Thoracic aorta (tissue), 2 donors: ENCODE measurements around the gene ACSL3. TPM values are rescaled to one million over a fixed set of nuclear protein-coding genes. Genes with fewer than 3 reads are reported as not detected.

ENCODE experiments used
- ATAC-seq: fragments of 150-250 bp; one replicate; pipeline ENCODE4 v1.8.0; 2017; ENCODE audit warnings: low read depth; ENCODE audit not compliant: insufficient number of reproducible peaks, low FRiP score
- DNase-seq: peaks from one replicate; pipeline ENCODE4 v3.0.0-alpha.2; 2020; ENCODE audit warnings: low spot score
- H3K27ac ChIP-seq, 2 donors: fragments of 200-600 bp; sonication (generic); 1 replicate in 1 of 2; 2 replicates in 1 of 2; pipeline ENCODE4 v1.5.1; 2016; ENCODE audit warnings: mild to moderate bottlenecking in 2 of 2, moderate library complexity in 2 of 2
- H3K27me3 ChIP-seq: fragments of 200-600 bp; sonication (generic); replicated peaks from 2 replicates; pipeline ENCODE4 v1.6.0; 2016; ENCODE audit warnings: mild to moderate bottlenecking; ENCODE audit not compliant: insufficient read depth
- H3K36me3 ChIP-seq: fragments of 200-600 bp; sonication (generic); one replicate; pipeline ENCODE4 v1.5.1; 2016
- H3K4me1 ChIP-seq, 2 donors: fragments of 200-600 bp; sonication (generic); 1 replicate in 1 of 2; 2 replicates in 1 of 2; pipeline versions ENCODE4 v1.5.1 to v1.6.0; 2016; ENCODE audit warnings: low read depth in 2 of 2, mild to moderate bottlenecking in 1 of 2; ENCODE audit not compliant: control insufficient read depth in 1 of 2
- H3K4me3 ChIP-seq: fragments of 200-600 bp; sonication (generic); 2 replicates; pipeline ENCODE4 v1.5.1; 2016; ENCODE audit warnings: mild to moderate bottlenecking
- H3K9me3 ChIP-seq: fragments of 200-600 bp; sonication (generic); 2 replicates; pipeline ENCODE4 v1.5.1; 2016
- CTCF ChIP-seq: fragments of 200-600 bp; sonication (generic); IDR thresholded peaks from one replicate; pipeline ENCODE4 v1.5.1; 2019; ENCODE audit warnings: antibody characterized with exemption
- total RNA-seq, 2 donors: library from RNA; depleted of rRNA; stranded (reverse); fragments of >200 nt; gene quantifications; one replicate each; pipeline versions ENCODE4 v1.1.0 to v1.2.3, GENCODE V29; 2016

Gene ACSL3
- total RNA-seq, 2 donors from 2014 or later = 65.1 to 79.0 TPM

DNA sequence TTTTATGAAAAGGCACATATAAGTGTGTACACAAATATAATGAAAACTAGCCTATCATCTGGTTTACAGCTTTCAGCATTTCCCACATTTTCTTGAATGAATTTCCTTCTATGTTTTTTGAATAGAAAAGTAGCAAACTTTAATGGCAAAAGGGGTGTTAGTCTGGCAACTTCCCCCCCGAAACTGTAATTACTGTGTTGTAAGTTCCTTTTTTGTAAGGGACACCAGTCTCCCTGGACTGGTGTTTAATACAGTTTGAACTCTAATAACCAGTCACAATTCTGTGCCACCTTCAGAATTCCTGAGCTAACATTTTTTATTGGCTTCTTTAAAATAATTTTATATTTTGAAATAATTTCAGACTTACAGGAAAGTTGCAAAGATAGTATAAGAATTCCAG, 94.2 kb downstream of the ACSL3 start:
- TF ChIP-seq CTCF = no peak
- Histone ChIP-seq H3K27me3 (no peaks in the 10 kb centered on the region), H3K4me3 (no peak overlapping the region), H3K4me1 (no peaks in the 10 kb centered on the region), H3K9me3 (no peaks in the 10 kb centered on the region), H3K27ac (no peak overlapping the region), H3K36me3 (no peaks in the 10 kb centered on the region)
- DNase-seq (no peak), ATAC-seq (no peak)

DNA sequence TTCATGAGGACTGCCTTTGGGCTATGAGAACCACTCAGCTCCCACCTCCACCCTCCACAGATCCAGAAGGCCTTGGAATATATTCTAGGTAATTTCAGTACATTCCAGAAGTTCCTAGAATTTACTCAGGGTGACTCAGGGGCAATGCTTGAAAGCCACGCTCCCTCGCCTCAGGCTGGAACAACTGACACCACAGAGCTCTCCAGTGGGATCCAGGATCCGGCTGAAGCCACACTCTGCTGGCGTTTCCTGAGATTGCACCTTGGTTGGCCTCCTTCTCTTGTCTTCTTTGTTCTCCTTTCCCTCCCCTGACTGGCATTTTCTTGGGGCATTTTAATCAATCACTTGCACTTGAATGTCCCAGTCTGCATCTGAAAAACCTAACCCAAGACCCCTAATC, 98.5 kb downstream of the ACSL3 start:
- Histone ChIP-seq H3K4me1 (no peaks in the 10 kb centered on the region), H3K27ac (no peak overlapping the region), H3K36me3 (no peaks in the 10 kb centered on the region), H3K9me3 (no peaks in the 10 kb centered on the region), H3K27me3 (no peaks in the 10 kb centered on the region), H3K4me3 (no peak overlapping the region)
- no peak for TF ChIP-seq CTCF
- ATAC-seq = no peak
- DNase-seq = no peak

- no peaks in the 10 kb centered on the region for H3K9me3 ChIP-seq
- TF ChIP-seq CTCF = no peak
- no peak for DNase-seq
- H3K27ac ChIP-seq = no peak overlapping the region
- H3K4me1 ChIP-seq = no peaks in the 10 kb centered on the region
- no peaks in the 10 kb centered on the region for H3K27me3 ChIP-seq
- no peak for ATAC-seq
- H3K4me3 ChIP-seq = no peak overlapping the region
- H3K36me3 ChIP-seq = no peaks in the 10 kb centered on the region
These were observed 99.3 kb downstream of the ACSL3 start for GRCh38 chr2:222960126-222960525.

GRCh38 chr2:222963641-222964040, 102.8 kb downstream of the ACSL3 start:
- no peak for TF ChIP-seq CTCF
- Histone ChIP-seq H3K4me3 (no peak overlapping the region), H3K9me3 (no peaks in the 10 kb centered on the region), H3K27ac (no peak overlapping the region), H3K36me3 (no peaks in the 10 kb centered on the region), H3K4me1 (no peaks in the 10 kb centered on the region), H3K27me3 (no peaks in the 10 kb centered on the region)
- no peak for DNase-seq
- ATAC-seq = no peak

- no peak overlapping the region for H3K27ac ChIP-seq
- TF ChIP-seq CTCF = no peak
- no peaks in the 10 kb centered on the region for H3K36me3 ChIP-seq
- no peak for DNase-seq
- H3K4me3 ChIP-seq = no peak overlapping the region
- no peak for ATAC-seq
- no peaks in the 10 kb centered on the region for H3K4me1 ChIP-seq
- H3K27me3 ChIP-seq = no peaks in the 10 kb centered on the region
- H3K9me3 ChIP-seq = no peaks in the 10 kb centered on the region
These were observed 103.7 kb downstream of the ACSL3 start for GRCh38 chr2:222964376-222965031.
